GM12878 (cell line): ENCODE results near the gene TNFRSF1A. TPM values are rescaled to one million over a fixed set of nuclear protein-coding genes. Genes with fewer than 3 reads are reported as not detected.

Source experiments
- ATAC-seq: fragments of 200-7000 bp; cut with Tn5 transposase; 3 replicates; pipeline ENCODE4 v1.9.1; 2020; ENCODE audit warnings: mild to moderate bottlenecking, moderate library complexity
- BruUV-seq: library from RNA; stranded (reverse); fragments of 400-500 nt; replicated peaks from 2 replicates; lab custom pipeline; 2021; lab: Mats Ljungman, UMichigan
- CTCF ChIA-PET: fragments of 300-600 bp; sonication (Branson Sonifier 250); formaldehyde crosslinking; extraction: SDS; loops from one replicate; lab custom pipeline; 2021; ENCODE audit warnings: inconsistent platforms; lab: Yijun Ruan, JAX
- POLR2A ChIA-PET: fragments of 350-600 bp; formaldehyde crosslinking; extraction: SDS; loops from one replicate; lab custom pipeline; 2021; ENCODE audit warnings: inconsistent platforms; lab: Charles Lee
- RAD21 ChIA-PET: fragments of 300-600 bp; sonication (Branson Sonifier 250); formaldehyde crosslinking; loops from one replicate; lab custom pipeline; 2023; ENCODE audit warnings: antibody characterized with exemption; ENCODE audit not compliant: unreplicated experiment; lab: Charles Lee
- SMC1A ChIA-PET: fragments of 300-600 bp; sonication (Branson Sonifier 250); formaldehyde crosslinking; loops from one replicate; lab custom pipeline; 2023; ENCODE audit not compliant: unreplicated experiment, uncharacterized antibody; lab: Charles Lee
- DNase-seq: peaks from one replicate; pipeline ENCODE4 v3.0.0-alpha.2; 2011; ENCODE audit warnings: low read depth, low spot score
- FAIRE-seq: peaks from 3 replicates; lab custom pipeline; 2011; peaks lifted over from hg19 to GRCh38; lab: Jason Lieb, UNC
- H2AFZ ChIP-seq: 2 replicates; pipeline ENCODE4 v1.6.0; 2011; ENCODE audit warnings: low read depth, low read length, control low read depth; ENCODE audit not compliant: control insufficient read depth
- H3K27ac ChIP-seq: 2 replicates; pipeline ENCODE4 v1.5.1; 2011; ENCODE audit warnings: control low read depth; ENCODE audit not compliant: control insufficient read depth, insufficient read depth
- H3K27me3 ChIP-seq, 2 experiments: replicated peaks in 1 of 2; 2 replicates each; pipeline versions ENCODE4 v1.6.0 to v1.6.1; 2011; ENCODE audit warnings: low read length in 1 of 2; ENCODE audit not compliant: control insufficient read depth in 2 of 2, insufficient read depth in 2 of 2
- H3K36me3 ChIP-seq, 2 experiments: 2 replicates each; pipeline ENCODE4 v1.5.1; 2011; ENCODE audit warnings: low read length in 1 of 2; ENCODE audit not compliant: control insufficient read depth in 2 of 2, insufficient read depth in 2 of 2
- H3K4me1 ChIP-seq: 2 replicates; pipeline ENCODE4 v1.6.1; 2011; ENCODE audit warnings: mild to moderate bottlenecking, low read length, moderate library complexity, mixed read lengths; ENCODE audit not compliant: control insufficient read depth, insufficient read depth
- H3K4me2 ChIP-seq: 2 replicates; pipeline ENCODE4 v1.6.0; 2011; ENCODE audit warnings: control low read depth; ENCODE audit not compliant: control insufficient read depth, insufficient read depth
- H3K4me3 ChIP-seq: fragments of 200-600 bp; sonication (generic); 2 replicates; pipeline ENCODE4 v1.5.1; 2016
- H3K79me2 ChIP-seq: 2 replicates; pipeline ENCODE4 v1.6.0; 2011; ENCODE audit warnings: low read length; ENCODE audit not compliant: control insufficient read depth, insufficient read depth
- H3K9ac ChIP-seq: 2 replicates; pipeline ENCODE4 v1.8.0; 2011; ENCODE audit warnings: low read length, control low read depth, mixed read lengths; ENCODE audit not compliant: control insufficient read depth, insufficient read depth
- H3K9me3 ChIP-seq: replicated peaks from 3 replicates; pipeline ENCODE4 v1.5.1; 2011; ENCODE audit warnings: mild to moderate bottlenecking, low read length; ENCODE audit not compliant: control insufficient read depth, insufficient read depth
- H4K20me1 ChIP-seq: 2 replicates; pipeline ENCODE4 v1.6.0; 2011; ENCODE audit not compliant: control insufficient read depth, insufficient read depth
- CEBPZ ChIP-seq: fragments of 150-350 bp; IDR thresholded peaks from 2 replicates; pipeline ENCODE4 v1.6.1; 2016; ENCODE audit warnings: low read depth, low read length
- ESRRA ChIP-seq: IDR thresholded peaks from 2 replicates; pipeline ENCODE4 v1.6.1; 2012; ENCODE audit warnings: mild to moderate bottlenecking, low read length, improper control_type of control experiment
- HDAC2 ChIP-seq: fragments of 200-600 bp; sonication (generic); IDR thresholded peaks from 2 replicates; pipeline ENCODE4 v1.6.1; 2017
- IRF3 ChIP-seq: fragments of 450-650 bp; IDR thresholded peaks from 2 replicates; pipeline ENCODE4 v1.6.1; 2014; ENCODE audit warnings: mild to moderate bottlenecking
- MTA3 ChIP-seq: IDR thresholded peaks from 2 replicates; pipeline ENCODE4 v1.6.1; 2012; ENCODE audit warnings: low read length, inconsistent platforms, borderline replicate concordance
- POLR2A ChIP-seq: IDR thresholded peaks from 2 replicates; pipeline ENCODE4 v1.6.1; 2011; ENCODE audit warnings: low read depth, mild to moderate bottlenecking, low read length
- REST ChIP-seq: IDR thresholded peaks from 2 replicates; pipeline ENCODE4 v1.6.1; 2012; ENCODE audit warnings: mild to moderate bottlenecking, low read depth, low read length
- WRNIP1 ChIP-seq: IDR thresholded peaks from 2 replicates; pipeline ENCODE4 v1.6.1; 2011; ENCODE audit warnings: low read depth, low read length, improper control_type of control experiment, borderline replicate concordance
- ZNF217 ChIP-seq: fragments of 450-650 bp; IDR thresholded peaks from 2 replicates; pipeline ENCODE4 v1.6.1; 2017; ENCODE audit warnings: antibody characterized with exemption, mild to moderate bottlenecking
- WGBS: methylation state at CpG from one replicate; pipeline ENCODE4 v1.1.6; 2016; ENCODE audit warnings: low lambda C conversion rate; ENCODE audit not compliant: insufficient replicate concordance, insufficient coverage; ENCODE audit errors: missing lambda C conversion rate; 5-methylcytosine and 5-hydroxymethylcytosine counted together
- in situ Hi-C: fragments of 300-500 bp; cut with MboI; formaldehyde crosslinking; loops from 9 replicates; pipeline ENCODE4 v1.14.3; 2018; ENCODE audit warnings: mixed read lengths
- intact Hi-C: fragments of 100-400 bp; cut with micrococcal nuclease; formaldehyde crosslinking; loops from one replicate; pipeline ENCODE4 v1.14.2; 2022; ENCODE audit not compliant: unreplicated experiment
- polyA plus RNA-seq, 11 experiments: library from polyadenylated mRNA; depleted of rRNA in 4 of 11; unstranded in 6 of 11; stranded (reverse) in 5 of 11; fragments of >200 nt; fragmentation: Nextera tagmentation in 4 of 11; fragmentation: Illumina TruSeq in 1 of 11; extraction: Ambion mirVana in 4 of 11; extraction: Trizol in 1 of 11; gene quantifications; 1 replicate in 1 of 11; 2 replicates in 10 of 11; pipeline versions ENCODE4 v1.2.1 to v1.2.3, GENCODE V29; 2011 to 2016; ENCODE audit warnings: inconsistent platforms in 2 of 11, missing spikeins in 2 of 11, low read depth in 1 of 11
- total RNA-seq, 4 experiments: library from RNA; depleted of rRNA in 3 of 4; stranded (reverse); fragments of >200 nt in 3 of 4; fragmentation: Illumina TruSeq in 1 of 4; extraction: Trizol in 1 of 4; gene quantifications; 2 replicates each; pipeline versions ENCODE4 v1.2.1 to v1.2.3, GENCODE V29; 2013 to 2021

The TNFRSF1A gene
- total and polyA plus RNA-seq, 10 of the 15 experiments (the other 5 are each of a cell fraction or from before 2014, with no cell fraction given), result 0.24 to 16.5 (median 13.0) TPM

GRCh38 chr12:6391013-6391412, 49.1 kb upstream of the TNFRSF1A start:
- Histone ChIP-seq H3K4me2 (no peak overlapping the region), H3K9me3 (no peaks in the 10 kb centered on the region), H3K4me1 (no peaks in the 10 kb centered on the region), H3K9ac (no peak overlapping the region), H4K20me1 (no peaks in the 10 kb centered on the region), H3K4me3 (no peak overlapping the region), H3K27ac (no peak overlapping the region), H3K36me3 (no peaks in the 10 kb centered on the region; a peak in 1 of 4 replicates), H3K27me3 (no peaks in the 10 kb centered on the region; a peak in 3 of 4 replicates), H2AFZ (no peak overlapping the region), H3K79me2 (no peaks in the 10 kb centered on the region)
- 62% methylated on average over 16 of the region's 17 CpGs for WGBS
- TF ChIP-seq ZNF217 (no peak), ESRRA (no peak)
- intact Hi-C loops, result no loop called here
- FAIRE-seq, result no peak
- no TSS peak for BruUV-seq
- ChIA-PET POLR2A (no interaction called here), SMC1A (no interaction called here), RAD21 (interaction anchor here (1.0 kb wide), 1 partner anchor 75 kb away, joined by 3 read pairs; no protein-coding TSS in a partner anchor), CTCF (no interaction called here)
- no peak for DNase-seq
- in situ Hi-C loops, result no loop called here
- ATAC-seq, result no peak

- intact Hi-C loops, result no loop called here
- ATAC-seq, result no peak
- Histone ChIP-seq H3K4me1 (no peaks in the 10 kb centered on the region), H3K79me2 (no peaks in the 10 kb centered on the region), H4K20me1 (no peaks in the 10 kb centered on the region), H3K9ac (no peak overlapping the region), H3K4me2 (no peak overlapping the region), H2AFZ (no peak overlapping the region), H3K27me3 (peaks cover 0 to 1% of the 10 kb centered on the region in 2 experiments; a peak in 3 of 4 replicates), H3K36me3 (no peaks in the 10 kb centered on the region; a peak in 1 of 4 replicates), H3K9me3 (no peaks in the 10 kb centered on the region), H3K27ac (no peak overlapping the region), H3K4me3 (no peak overlapping the region)
- ChIA-PET RAD21 (no interaction called here), POLR2A (no interaction called here), CTCF (no interaction called here), SMC1A (no interaction called here)
- DNase-seq, result no peak
- BruUV-seq, result no TSS peak
- in situ Hi-C loops, result no loop called here
- WGBS, result 42% methylated on average over 15 of the region's 15 CpGs
- FAIRE-seq, result no peak
- no peak for TF ChIP-seq CEBPZ
- TF ChIP-seq REST, result no peak
- no peak for TF ChIP-seq IRF3
- no peak for TF ChIP-seq HDAC2
- no peak for TF ChIP-seq POLR2A
- TF ChIP-seq WRNIP1, result no peak
- TF ChIP-seq MTA3, result no peak
Measured at GRCh38 chr12:6390084-6390799, 48.4 kb upstream of the TNFRSF1A start.
